GM06990 (cell line): ENCODE results near the gene AGAP1.

Source experiments
- DNase-seq: peaks from one replicate; pipeline ENCODE4 v3.0.0-alpha.2; 2011; ENCODE audit not compliant: insufficient read length; ENCODE audit errors: extremely low read depth
- H3K27me3 ChIP-seq: replicated peaks from 2 replicates; pipeline ENCODE4 v1.6.0; 2011; ENCODE audit warnings: low read length; ENCODE audit not compliant: control insufficient read depth, insufficient read depth
- H3K36me3 ChIP-seq: 2 replicates; pipeline ENCODE4 v1.5.1; 2011; ENCODE audit warnings: low read length; ENCODE audit not compliant: control insufficient read depth, insufficient read depth
- H3K4me3 ChIP-seq: replicated peaks from 2 replicates; pipeline ENCODE4 v1.5.1; 2011; ENCODE audit warnings: low read depth, mild to moderate bottlenecking, control low read depth, low read length
- TF ChIP-seq, protein P1 (sequence below): IDR thresholded peaks from 2 replicates; pipeline ENCODE4 v1.5.1; 2011; ENCODE audit warnings: low read length, control low read depth, mild to moderate bottlenecking, inconsistent platforms; ENCODE audit not compliant: insufficient read depth, poor library complexity, severe bottlenecking

The AGAP1 gene

DNA sequence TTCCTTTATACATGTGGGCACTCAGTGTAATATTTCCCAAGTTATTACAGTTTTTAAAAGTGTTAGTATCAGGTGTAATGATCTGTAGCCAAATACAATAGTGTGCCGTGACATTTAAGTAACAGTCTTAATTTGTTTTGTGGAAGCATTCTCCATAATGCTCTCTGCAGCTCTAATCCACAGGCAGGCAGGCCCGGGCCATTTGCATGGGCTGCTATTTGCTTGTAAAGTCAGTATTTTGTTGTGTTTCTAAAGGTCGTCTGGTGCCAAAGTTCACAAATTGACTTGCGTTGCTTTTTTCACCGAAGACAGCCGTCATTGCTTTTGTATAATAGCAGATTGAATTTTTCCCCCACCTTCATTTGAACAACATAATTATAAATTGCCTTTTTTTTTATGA lies 521.3 kb downstream of the AGAP1 start:
- no peak for DNase-seq
- Histone ChIP-seq H3K27me3 (no peaks in the 10 kb centered on the region; the same call in none of the 2 replicates), H3K36me3 (no peaks in the 10 kb centered on the region), H3K4me3 (no peak overlapping the region)
- TF ChIP-seq, protein P1, sequence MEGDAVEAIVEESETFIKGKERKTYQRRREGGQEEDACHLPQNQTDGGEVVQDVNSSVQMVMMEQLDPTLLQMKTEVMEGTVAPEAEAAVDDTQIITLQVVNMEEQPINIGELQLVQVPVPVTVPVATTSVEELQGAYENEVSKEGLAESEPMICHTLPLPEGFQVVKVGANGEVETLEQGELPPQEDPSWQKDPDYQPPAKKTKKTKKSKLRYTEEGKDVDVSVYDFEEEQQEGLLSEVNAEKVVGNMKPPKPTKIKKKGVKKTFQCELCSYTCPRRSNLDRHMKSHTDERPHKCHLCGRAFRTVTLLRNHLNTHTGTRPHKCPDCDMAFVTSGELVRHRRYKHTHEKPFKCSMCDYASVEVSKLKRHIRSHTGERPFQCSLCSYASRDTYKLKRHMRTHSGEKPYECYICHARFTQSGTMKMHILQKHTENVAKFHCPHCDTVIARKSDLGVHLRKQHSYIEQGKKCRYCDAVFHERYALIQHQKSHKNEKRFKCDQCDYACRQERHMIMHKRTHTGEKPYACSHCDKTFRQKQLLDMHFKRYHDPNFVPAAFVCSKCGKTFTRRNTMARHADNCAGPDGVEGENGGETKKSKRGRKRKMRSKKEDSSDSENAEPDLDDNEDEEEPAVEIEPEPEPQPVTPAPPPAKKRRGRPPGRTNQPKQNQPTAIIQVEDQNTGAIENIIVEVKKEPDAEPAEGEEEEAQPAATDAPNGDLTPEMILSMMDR: no peak

DNA sequence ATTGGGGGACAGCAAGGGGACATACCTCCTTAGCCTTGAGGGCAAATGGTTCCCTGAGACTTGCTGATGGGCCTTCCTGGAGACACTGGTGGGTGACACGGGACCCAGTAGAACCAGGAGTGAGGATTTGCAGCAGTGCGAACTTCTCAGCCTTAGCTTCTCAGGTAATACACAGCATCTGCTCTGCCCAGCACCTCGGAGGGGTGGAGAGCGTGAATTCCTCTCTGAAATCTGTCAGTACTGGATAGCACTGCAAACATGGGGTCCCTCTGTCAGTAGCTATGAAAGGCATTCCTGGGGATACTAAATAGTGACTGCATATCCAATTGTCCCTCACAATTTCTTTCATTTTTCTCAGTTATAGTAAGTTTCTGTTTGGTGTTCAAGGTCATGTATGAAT lies 522.7 kb downstream of the AGAP1 start:
- TF ChIP-seq, protein P1: no peak
- no peak overlapping the region for H3K4me3 ChIP-seq
- no peaks in the 10 kb centered on the region; the same call in none of the 2 replicates for H3K27me3 ChIP-seq
- DNase-seq: no peak
- H3K36me3 ChIP-seq: no peaks in the 10 kb centered on the region

DNA sequence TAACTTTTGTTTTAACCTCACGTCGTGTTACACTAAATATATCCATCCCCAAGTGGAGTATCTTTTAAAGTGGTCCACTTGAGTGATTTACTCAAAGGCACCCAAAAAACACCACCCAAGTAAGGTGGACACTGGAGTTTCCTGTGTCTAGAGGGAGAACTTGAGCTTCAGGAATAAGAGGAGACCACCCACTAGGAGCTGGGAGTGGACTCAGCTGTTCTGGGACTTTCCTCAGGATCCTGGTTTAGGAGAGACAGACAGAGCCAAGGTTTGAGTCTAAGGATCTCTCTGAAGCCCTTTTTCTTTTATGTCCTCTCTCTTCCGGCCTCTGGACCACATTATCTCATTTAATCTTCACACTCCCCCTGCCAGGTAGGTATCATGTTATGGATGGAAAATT lies 523.6 kb downstream of the AGAP1 start:
- DNase-seq: no peak
- H3K27me3 ChIP-seq: no peaks in the 10 kb centered on the region; the same call in none of the 2 replicates
- H3K36me3 ChIP-seq: no peaks in the 10 kb centered on the region
- TF ChIP-seq, protein P1: no peak
- H3K4me3 ChIP-seq: no peak overlapping the region

DNA sequence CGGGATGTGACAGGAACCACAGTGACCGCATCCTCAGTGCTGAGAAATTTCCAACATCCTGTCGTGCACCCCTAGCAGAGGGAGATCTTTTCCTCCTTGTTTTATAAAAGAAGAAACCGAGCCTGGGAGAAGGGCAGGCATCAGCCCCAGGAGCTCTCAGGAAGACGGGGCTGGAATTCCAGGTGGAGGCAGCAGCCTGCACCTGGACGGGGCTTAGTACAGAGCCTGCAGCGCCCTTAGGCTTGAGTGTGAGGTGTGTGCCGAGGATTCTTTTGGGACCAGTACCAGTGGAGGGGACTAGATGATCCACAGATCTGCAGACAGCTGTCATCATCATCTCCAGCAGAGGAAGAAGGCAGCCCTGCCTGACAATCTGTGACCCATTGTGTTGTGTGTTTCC lies 525.6 kb downstream of the AGAP1 start:
- H3K27me3 ChIP-seq: no peaks in the 10 kb centered on the region; the same call in 1 of the 2 replicates
- H3K4me3 ChIP-seq: no peak overlapping the region
- TF ChIP-seq, protein P1: no peak
- H3K36me3 ChIP-seq: no peaks in the 10 kb centered on the region
- no peak for DNase-seq

DNA sequence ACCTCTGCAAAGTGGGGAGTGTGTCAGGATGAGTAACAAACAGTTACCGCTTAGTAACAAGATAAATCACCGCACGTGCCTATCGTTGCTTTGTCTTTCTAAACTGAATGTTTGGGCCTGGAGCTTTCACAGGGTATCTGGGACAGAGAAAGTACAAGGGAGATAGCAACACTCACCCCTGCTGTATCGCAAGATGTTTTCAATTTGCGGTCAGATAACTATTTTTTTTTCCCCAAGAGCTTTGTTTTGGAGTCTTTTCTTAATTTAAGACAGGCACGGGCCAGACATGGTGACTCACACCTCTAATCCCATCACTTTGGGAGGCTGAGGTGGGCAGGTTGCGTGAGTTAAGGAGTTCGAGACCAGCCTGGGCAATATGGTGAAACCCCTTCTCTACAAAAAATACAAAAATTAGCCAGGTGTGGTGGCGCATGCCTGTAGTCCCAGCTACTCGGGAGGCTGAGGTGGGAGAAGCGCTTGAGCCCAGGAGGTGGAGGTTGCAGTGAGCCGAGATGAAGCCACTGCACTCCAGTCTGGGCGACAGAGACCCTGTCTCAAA lies 527.7 kb downstream of the AGAP1 start:
- Histone ChIP-seq H3K27me3 (no peaks in the 10 kb centered on the region; the same call in 1 of the 2 replicates), H3K4me3 (no peak overlapping the region), H3K36me3 (no peaks in the 10 kb centered on the region)
- TF ChIP-seq, protein P1: no peak
- DNase-seq: no peak

DNA sequence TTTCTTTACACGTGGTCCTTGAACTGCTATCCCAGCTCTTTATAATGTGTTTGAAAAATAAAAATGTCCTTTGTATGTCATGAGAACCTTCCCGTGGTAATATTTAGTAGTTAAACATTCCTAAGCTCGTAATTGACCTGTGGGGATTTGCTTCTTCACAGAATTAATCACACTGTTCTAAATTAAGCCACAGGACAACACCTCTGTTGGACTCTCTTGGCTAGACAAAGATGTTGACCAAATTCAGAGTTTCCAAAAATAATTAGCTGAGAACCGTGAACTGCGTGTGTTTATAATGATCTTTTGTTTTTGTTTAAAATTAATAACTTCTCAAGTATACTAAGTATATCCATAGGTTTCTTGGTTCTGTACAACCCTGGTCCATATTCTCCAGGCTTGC lies 528.3 kb downstream of the AGAP1 start:
- no peak overlapping the region for H3K4me3 ChIP-seq
- TF ChIP-seq, protein P1: no peak
- DNase-seq: no peak

More for the DNA sequence above, 528.3 kb downstream of the AGAP1 start:
- Histone ChIP-seq H3K27me3 (no peaks in the 10 kb centered on the region; the same call in 1 of the 2 replicates), H3K36me3 (no peaks in the 10 kb centered on the region)
